UCSD-AML1 (cell line): ENCODE measurements around the gene PTTG1.

Source experiments
- DNase-seq: peaks from one replicate; lab custom pipeline; 2025; ENCODE audit not compliant: unreplicated experiment; lab: John Stamatoyannopoulos, UW

PTTG1 gene

DNA sequence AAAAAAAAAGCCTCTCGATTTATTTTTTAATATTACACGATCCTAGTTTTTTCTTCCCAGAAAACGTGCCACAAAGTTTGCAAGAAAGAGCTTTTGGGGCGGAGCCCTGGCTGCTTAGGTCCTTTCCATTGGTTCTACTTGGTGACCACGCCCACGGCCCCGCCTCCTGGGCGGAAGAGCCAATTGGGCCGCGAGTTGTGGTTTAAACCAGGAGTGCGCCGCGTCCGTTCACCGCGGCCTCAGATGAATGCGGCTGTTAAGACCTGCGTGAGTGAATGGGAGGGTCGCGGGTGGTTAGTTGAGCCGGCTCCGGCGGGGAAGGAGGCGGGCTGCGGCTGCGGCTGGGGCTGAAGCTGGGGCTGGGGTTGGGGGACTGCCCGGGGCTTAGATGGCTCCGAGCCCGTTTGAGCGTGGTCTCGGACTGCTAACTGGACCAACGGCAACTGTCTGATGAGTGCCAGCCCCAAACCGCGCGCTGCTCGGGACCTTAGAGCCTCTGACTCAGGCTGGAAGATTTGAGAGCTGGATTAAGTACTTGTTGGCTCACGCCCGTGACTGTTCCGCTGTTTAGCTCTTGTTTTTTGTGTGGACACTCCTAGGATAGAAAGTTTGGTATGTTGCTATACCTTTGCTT is at the start of gene PTTG1:
PTTG1 (plus strand) TSS at position 231 of the 634 bp plus-strand sequence. CDS start 458 bp downstream, outside the sequence.
- DNase-seq: peak; percentile 96

- no peak for DNase-seq
Measured at GRCh38 chr5:160375166-160375565, 46.5 kb upstream of the PTTG1 start.

- DNase-seq: no peak
Measured at GRCh38 chr5:160375701-160376100, 46.0 kb upstream of the PTTG1 start.

DNA sequence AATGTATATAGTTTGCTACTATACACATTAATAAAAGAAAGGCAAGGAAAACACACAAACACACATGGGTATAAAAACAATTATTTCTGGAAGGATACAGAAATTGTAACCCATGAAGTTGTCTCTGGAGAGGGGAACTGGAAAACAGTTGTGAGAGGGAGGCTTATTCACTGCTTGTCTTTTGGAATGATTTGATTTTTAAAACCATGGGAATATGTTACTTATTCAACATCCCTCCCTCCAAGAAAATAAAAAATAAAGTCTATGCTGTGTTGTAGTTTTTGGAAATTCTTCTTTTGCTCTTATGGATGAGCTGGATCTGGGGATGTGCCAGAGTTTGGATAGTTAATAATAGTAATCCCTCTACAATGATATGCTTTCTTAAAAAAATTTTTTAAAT is 45.2 kb upstream of the PTTG1 start:
- DNase-seq: no peak

GRCh38 chr5:160377651-160378050 is 44.0 kb upstream of the PTTG1 start:
- DNase-seq: no peak

GRCh38 chr5:160378330-160378729 is 43.3 kb upstream of the PTTG1 start:
- DNase-seq: no peak

DNA sequence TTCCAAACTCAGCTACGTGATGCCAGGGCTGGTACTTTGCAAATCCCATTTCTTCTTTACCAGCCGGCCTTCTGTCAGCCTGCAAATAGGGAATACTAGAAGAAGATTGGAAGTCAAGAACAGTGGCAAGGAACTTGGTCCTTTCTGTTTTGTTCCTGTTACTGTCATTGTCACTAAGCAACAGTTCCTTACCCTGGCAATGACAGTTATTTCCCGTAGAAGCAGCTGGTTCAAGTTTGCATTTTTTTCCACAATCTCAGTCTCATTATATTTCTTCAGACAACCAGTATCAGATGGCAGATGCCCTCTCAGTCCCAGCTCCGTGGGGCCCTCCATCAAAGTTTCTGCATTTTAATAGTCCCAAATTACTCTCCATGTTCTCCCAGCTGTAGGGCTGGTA is 42.1 kb upstream of the PTTG1 start:
- no peak for DNase-seq

- DNase-seq: no peak
Measured at GRCh38 chr5:160380041-160380440, 41.6 kb upstream of the PTTG1 start.

DNA sequence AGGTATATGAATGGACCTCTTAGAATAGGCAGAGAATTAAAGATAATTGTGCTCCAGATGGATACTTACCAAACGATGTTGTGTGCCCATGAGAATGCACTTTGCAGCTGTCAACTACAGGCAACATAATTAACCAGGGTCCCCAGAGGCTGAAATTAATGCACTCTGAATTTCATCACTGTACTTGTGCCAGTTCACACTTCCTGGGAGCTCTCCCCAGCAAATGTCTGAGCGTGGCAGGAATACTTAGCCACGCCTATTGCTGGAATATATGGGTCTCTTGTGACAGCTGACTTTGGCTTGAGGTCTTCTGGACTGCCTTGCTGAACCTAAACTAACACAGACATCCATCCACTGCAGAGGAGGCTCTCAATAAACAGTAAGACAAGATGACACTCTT is 39.3 kb upstream of the PTTG1 start:
- DNase-seq: no peak

- no peak for DNase-seq
Measured at GRCh38 chr5:160384681-160385080, 37.0 kb upstream of the PTTG1 start.

- DNase-seq: no peak
Measured at GRCh38 chr5:160385496-160385895, 36.2 kb upstream of the PTTG1 start.

DNA sequence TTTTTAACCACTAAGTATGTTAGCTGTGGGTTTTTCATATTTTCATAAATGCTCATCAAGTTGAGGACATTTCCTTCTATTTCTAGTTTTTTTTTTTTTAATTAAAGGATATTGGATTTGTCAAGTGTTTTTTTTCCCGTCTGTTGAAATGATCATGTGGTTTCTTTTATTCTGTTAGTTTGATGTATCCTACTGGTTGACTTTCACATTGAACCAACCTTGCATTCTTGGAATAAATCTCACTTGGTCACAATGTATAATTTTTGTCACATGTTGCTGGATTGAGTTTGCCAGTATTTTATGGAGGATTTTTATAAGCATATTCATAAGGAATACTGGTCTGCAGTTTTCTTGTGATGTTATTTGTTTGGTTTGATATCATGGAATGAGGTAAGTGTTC is 34.2 kb upstream of the PTTG1 start:
- no peak for DNase-seq

- DNase-seq: no peak
Measured at GRCh38 chr5:160390787-160391696, 30.6 kb upstream of the PTTG1 start.

- no peak for DNase-seq
Measured at GRCh38 chr5:160395111-160395510, 26.5 kb upstream of the PTTG1 start.

DNA sequence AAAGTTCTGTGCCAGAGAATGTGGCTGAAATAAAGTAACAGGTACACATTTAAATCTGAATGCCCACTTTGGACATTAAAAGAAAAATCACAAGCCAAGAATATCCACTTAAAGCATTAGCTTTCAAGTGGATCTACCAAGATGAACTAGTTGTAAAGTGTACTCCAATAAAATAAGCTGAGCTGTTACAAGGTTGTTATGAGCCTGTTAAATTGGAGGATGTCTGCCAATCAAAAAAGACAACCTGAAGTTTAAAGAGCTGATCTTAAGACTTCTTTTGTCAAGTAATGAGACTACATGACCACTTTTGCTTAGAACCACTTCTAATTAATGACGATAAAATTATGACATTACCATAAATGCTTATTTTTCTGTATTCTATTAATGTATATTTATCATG is 24.2 kb upstream of the PTTG1 start:
- no peak for DNase-seq

DNA sequence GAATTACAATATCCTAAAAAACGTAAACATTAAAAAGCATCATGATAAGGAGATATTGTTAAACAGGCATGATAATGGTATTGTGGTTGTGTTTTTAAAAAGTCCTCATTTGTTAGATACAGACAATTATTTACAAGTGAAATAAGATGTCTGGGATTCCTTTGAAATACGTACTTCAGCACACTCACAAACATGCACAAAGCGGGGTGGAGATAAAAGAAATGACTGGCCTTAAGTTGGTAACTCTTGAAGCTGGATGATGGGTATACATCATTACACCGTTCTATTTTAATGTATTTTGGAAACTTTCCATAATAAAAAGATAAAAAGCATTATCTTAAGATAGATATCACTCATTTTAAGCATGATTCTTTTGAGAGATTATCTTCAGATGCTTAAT is 22.8 kb upstream of the PTTG1 start:
- DNase-seq: no peak

GRCh38 chr5:160399402-160400353 is 22.0 kb upstream of the PTTG1 start, which contains the start of gene FAM200C:
Gene FAM200C (minus strand): TSS chr5:160400054. CDS start chr5:160395490, 4,564 bp downstream.
- DNase-seq: peak; percentile 87

DNA sequence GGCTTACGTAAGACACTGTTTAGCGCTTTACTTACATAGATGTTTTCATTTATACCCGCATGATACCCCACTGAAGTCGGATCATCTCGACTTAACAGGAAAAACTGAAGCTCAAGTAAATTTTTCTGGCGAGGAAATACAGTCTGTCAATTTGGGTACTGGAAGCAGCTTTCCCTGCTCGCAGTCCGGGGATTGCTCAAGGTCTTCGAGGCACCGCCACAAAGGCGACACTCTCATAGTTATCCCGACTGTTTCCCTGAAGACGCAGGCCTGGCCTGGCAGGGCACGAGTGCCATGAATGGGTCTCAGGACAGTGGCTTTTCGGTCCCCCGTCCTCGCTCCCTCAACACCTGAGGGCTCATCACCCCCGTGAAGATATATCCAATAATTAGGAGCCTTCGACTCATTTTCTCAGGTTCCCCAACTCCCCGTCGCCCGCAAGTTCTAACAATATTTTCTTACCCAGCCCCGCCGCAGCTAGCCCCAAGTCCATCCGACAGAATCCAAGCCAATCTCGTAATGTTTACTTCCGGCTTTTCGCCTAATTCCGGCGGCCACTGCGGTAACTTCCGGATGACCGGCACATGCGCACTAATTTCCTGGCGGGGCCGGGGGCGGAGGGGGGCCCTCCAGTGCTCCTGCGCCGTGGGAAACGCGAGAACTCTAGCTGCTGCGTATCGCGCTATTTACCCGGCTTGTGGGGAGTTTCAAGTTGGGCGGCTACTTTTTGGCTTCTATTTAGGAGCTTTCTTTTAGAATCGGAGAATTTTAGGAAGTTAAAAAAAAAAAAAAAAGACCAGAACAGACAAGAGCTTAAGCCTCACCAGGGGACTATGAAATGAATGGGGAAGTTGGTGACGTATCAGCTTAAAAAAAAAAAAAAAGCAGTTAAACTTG is 2.8 kb upstream of the PTTG1 start, which contains the start of gene SLU7:
SLU7 (minus strand) TSS at position 521 of the 897 bp plus-strand sequence. CDS start 3,787 bp downstream, outside the sequence.
- peak; percentile 95 for DNase-seq

GRCh38 chr5:160419458-160420330 is 2.0 kb upstream of the PTTG1 start:
- DNase-seq: no peak
